SKM-1 (cell line): Measurements from ENCODE around the gene MCCC1.
"Not testable (repeated sequence)": the region's sequence is repeated elsewhere in the genome, so short reads cannot be mapped to it uniquely, and the experiment has no call there.

Experiments used
- DNase-seq: peaks from one replicate; lab custom pipeline; 2025; ENCODE audit not compliant: unreplicated experiment; lab: John Stamatoyannopoulos, UW

The MCCC1 gene

GRCh38 chr3:183050706-183051105, 48.6 kb downstream of the MCCC1 start:
- no peak for DNase-seq

- DNase-seq, result no peak
These were observed 52.4 kb downstream of the MCCC1 start for GRCh38 chr3:183046883-183047282.

GRCh38 chr3:183044547-183045229, 54.6 kb downstream of the MCCC1 start:
- no peak for DNase-seq

- no peak for DNase-seq
These were observed 60.5 kb downstream of the MCCC1 start for GRCh38 chr3:183038757-183039156.

- DNase-seq, result no peak
These were observed 61.1 kb downstream of the MCCC1 start for GRCh38 chr3:183038221-183038620.

GRCh38 chr3:183033746-183034145, 65.5 kb downstream of the MCCC1 start:
- no peak for DNase-seq

- DNase-seq, result no peak
These were observed 66.3 kb downstream of the MCCC1 start for GRCh38 chr3:183032880-183033555.

- DNase-seq, result no peak
These were observed 67.5 kb downstream of the MCCC1 start for GRCh38 chr3:183031826-183032225.

- no peak for DNase-seq
These were observed 70.9 kb downstream of the MCCC1 start for GRCh38 chr3:183028416-183028815.

GRCh38 chr3:183027276-183027675, 72.0 kb downstream of the MCCC1 start:
- DNase-seq, result no peak

GRCh38 chr3:183022936-183023516, 76.3 kb downstream of the MCCC1 start:
- no peak for DNase-seq

- no peak for DNase-seq
These were observed 80.7 kb downstream of the MCCC1 start for GRCh38 chr3:183018421-183019192.

GRCh38 chr3:183015185-183015584, 84.1 kb downstream of the MCCC1 start:
- no peak for DNase-seq

GRCh38 chr3:183013856-183014255, 85.4 kb downstream of the MCCC1 start:
- DNase-seq, result no peak

- DNase-seq, result no peak
These were observed 86.2 kb downstream of the MCCC1 start for GRCh38 chr3:183013074-183013473.

GRCh38 chr3:183008800-183009199, 90.5 kb downstream of the MCCC1 start:
- no peak for DNase-seq

- DNase-seq, result no peak
These were observed 91.0 kb downstream of the MCCC1 start for GRCh38 chr3:183008303-183008702.

- no peak for DNase-seq
These were observed 92.8 kb downstream of the MCCC1 start for GRCh38 chr3:183006396-183007002.

- no peak for DNase-seq
These were observed 99.5 kb downstream of the MCCC1 start for GRCh38 chr3:182999767-183000166.

GRCh38 chr3:182993486-182994201, 105.7 kb downstream of the MCCC1 start:
- not testable (repeated sequence) for DNase-seq

- DNase-seq, result no peak
These were observed 109.7 kb downstream of the MCCC1 start for GRCh38 chr3:182989566-182989965.
